Heart left ventricle (tissue), 13 donors: ENCODE measurements around the gene DUSP10.

Source experiments
- CTCF ChIP-seq, 12 donors: fragments of 200-600 bp; sonication (generic) in 4 of 12; IDR thresholded peaks; one replicate each; pipeline versions ENCODE4 v1.5.0 to v1.8.0; 2018 to 2022; ENCODE audit warnings: antibody characterized with exemption in 12 of 12, mild to moderate bottlenecking in 5 of 12
- POLR2A ChIP-seq, 2 donors: fragments of 450-650 bp; IDR thresholded peaks; one replicate each; pipeline ENCODE4 v1.6.1; 2017; ENCODE audit warnings: antibody characterized with exemption in 2 of 2, mild to moderate bottlenecking in 2 of 2, moderate library complexity in 2 of 2
- donor health status: ischemic (EF 13 %, LVEDD 7.1; RV severe dilation, severe dysfunction).
- donor health status: DM: no; HTN: yes; CAD: no.
- donor health status: DM: no; HTN: no; CAD: no.
- donor health status: ischemic (EF 25% LVEDD 6.9; RV normal size, moderate dysfunction).
- donor health status: ischemic (EF 25% LVEDD 5.7; RV mildly dilated, moderate dysfunction).
- donor health status: ischemic (EF 35%, LVEDD 5.7; RV mildly dilated, moderate dysfunction).
- donor health status: nonischemic (EF 11% LVEDD 7.7; RV severe dilation, severe dysfunction).
- donor health status: DM: yes; HTN: yes; CAD: no.
- donor health status: PGD.
- donor health status: ischemic (EF 29% LVEDD 5.4; RV normal size, mild dysfunction).
- donor health status: nonischemic (EF 23%, LVEDD 6.1; RV moderate dilation, normal function).

GRCh38 chr1:221728037-221728505 is 13.8 kb downstream of the DUSP10 start:
- TF ChIP-seq CTCF (IDR thresholded peaks at IDR 0.05) (no peak), POLR2A (IDR thresholded peaks at IDR 0.05) (no peak)
